Karpas-422 (cell line): ENCODE data around the gene HK1. TPM values are rescaled to one million over a fixed set of nuclear protein-coding genes. Genes with fewer than 3 reads are reported as not detected.
A peak's percentile ranks its signal among the peaks of the same experiment; 100 is the strongest.
"Not testable (repeated sequence)": the region's sequence is repeated elsewhere in the genome, so short reads cannot be mapped to it uniquely, and the experiment has no call there.

Experiments
- DNase-seq: peaks from one replicate; pipeline ENCODE4 v3.0.0-alpha.2; 2015
- H2AFZ ChIP-seq: fragments of 200-600 bp; sonication (generic); 2 replicates; pipeline ENCODE4 v1.6.1; 2014; ENCODE audit warnings: antibody characterized with exemption, low read length, mixed read lengths
- H3K27ac ChIP-seq: fragments of 200-600 bp; sonication (generic); 2 replicates; pipeline ENCODE4 v1.5.1; 2014; ENCODE audit warnings: mild to moderate bottlenecking, low read length, moderate library complexity
- H3K27me3 ChIP-seq: fragments of 200-600 bp; sonication (generic); 2 replicates; pipeline ENCODE4 v1.6.1; 2014; ENCODE audit warnings: low read length, mixed read lengths
- H3K36me3 ChIP-seq: fragments of 200-600 bp; sonication (generic); 2 replicates; pipeline ENCODE4 v1.6.1; 2014; ENCODE audit warnings: low read length, mixed read lengths; ENCODE audit not compliant: insufficient read depth
- H3K4me1 ChIP-seq: fragments of 200-600 bp; sonication (generic); 2 replicates; pipeline ENCODE4 v1.6.1; 2014; ENCODE audit warnings: mild to moderate bottlenecking, low read length, mixed read lengths
- H3K4me2 ChIP-seq: fragments of 200-600 bp; sonication (generic); 2 replicates; pipeline ENCODE4 v1.6.1; 2014; ENCODE audit warnings: low read length, low read depth, mild to moderate bottlenecking; ENCODE audit not compliant: poor library complexity, severe bottlenecking
- H3K4me3 ChIP-seq: fragments of 200-600 bp; sonication (generic); 2 replicates; pipeline ENCODE4 v1.5.1; 2014; ENCODE audit warnings: mild to moderate bottlenecking, antibody characterized with exemption, low read length, mixed read lengths
- H3K79me2 ChIP-seq: fragments of 200-600 bp; sonication (generic); 2 replicates; pipeline ENCODE4 v1.6.1; 2014; ENCODE audit warnings: mild to moderate bottlenecking, low read length, mixed read lengths
- H3K9ac ChIP-seq: fragments of 200-600 bp; sonication (generic); 2 replicates; pipeline ENCODE4 v1.6.0; 2014; ENCODE audit warnings: low read length
- H3K9me2 ChIP-seq: fragments of 200-600 bp; sonication (generic), shearing (Covaris generic); replicated peaks from 2 replicates; pipeline ENCODE4 v1.6.0; 2014; ENCODE audit warnings: mild to moderate bottlenecking, low read length, moderate library complexity; ENCODE audit not compliant: insufficient read depth
- H3K9me3 ChIP-seq: fragments of 300-700, 200-600 bp; sonication (generic); 2 replicates; pipeline ENCODE4 v1.6.1; 2014; ENCODE audit warnings: low read length, mixed read lengths
- H4K20me1 ChIP-seq: fragments of 200-600 bp; sonication (generic); 2 replicates; pipeline ENCODE4 v1.6.1; 2014; ENCODE audit warnings: mild to moderate bottlenecking, antibody characterized with exemption, low read length, low read depth; ENCODE audit not compliant: insufficient read depth
- total RNA-seq: library from RNA; depleted of rRNA; stranded (reverse); fragments of >200 nt; shearing (Covaris generic); gene quantifications from 2 replicates; pipeline ENCODE4 v1.2.3, GENCODE V29; 2014; ENCODE audit warnings: low replicate concordance

The HK1 gene
- total RNA-seq, 1 experiment from 2014 or later: 54.6 TPM

DNA sequence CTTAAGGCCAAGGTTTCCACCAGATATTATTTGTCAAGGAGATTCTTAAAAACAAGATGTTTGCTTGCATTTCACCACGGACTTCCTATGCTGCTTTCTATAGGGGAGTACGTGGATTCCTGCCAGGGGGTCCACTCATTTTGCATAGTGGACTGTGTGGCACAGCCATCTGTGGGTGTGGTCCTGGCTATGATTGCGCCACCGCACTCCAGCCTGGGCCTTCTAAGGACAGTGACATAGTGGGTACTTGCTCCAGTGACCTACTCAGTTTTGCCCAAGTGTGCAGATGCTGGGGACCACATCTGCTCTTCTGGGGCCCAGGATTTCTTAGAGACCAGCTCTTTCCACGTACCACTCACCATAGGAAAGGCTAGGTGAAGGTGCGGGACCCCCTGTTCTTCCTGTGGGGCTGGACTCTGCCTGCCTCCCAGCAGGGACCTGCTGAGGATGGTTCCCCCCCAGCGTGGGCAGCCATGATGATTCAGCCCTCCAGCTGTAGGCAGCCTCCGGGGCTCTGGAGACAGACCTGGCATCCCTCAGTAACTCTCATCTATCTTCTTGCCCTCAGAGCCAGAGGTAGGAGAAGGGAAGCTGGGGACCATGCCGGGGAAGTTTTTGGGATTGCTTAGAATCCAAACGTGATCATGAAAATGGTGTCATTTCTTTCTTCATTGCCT lies 42.9 kb downstream of the HK1 start:
- Histone ChIP-seq H3K4me3 (peak overlapping the region; percentile 78), H3K9ac (peak overlapping the region; percentile 89), H3K79me2 (peaks cover 76% of the 10 kb centered on the region), H2AFZ (no peak overlapping the region), H4K20me1 (peaks cover 22% of the 10 kb centered on the region; the same call in 1 of the 2 replicates), H3K4me2 (peak overlapping the region; percentile 69), H3K27ac (no peak overlapping the region; the same call in 1 of the 2 replicates), H3K9me3 (no peaks in the 10 kb centered on the region), H3K36me3 (no peaks in the 10 kb centered on the region), H3K4me1 (peaks cover 56% of the 10 kb centered on the region), H3K9me2 (no peaks in the 10 kb centered on the region), H3K27me3 (no peaks in the 10 kb centered on the region)
- peak; percentile 38 for DNase-seq

DNA sequence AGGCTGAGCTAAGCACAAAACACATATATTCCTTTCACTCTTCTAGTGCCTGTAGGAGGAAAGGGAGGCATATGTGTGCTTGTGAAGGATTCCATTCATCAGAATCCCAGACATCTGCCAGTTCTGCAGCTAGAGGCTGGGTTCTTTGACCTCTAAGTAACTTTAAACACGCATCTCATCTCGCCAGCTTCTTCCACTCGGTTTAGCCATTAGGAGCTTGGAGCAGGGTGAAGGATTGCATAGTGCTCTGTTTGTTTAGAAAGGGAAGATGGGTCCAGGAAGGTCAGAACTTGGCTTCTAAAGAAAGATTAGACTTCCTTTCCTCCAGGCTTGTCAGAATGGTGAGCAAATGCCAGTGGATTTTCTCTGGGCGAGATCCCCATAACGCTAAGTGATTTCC lies 43.6 kb downstream of the HK1 start:
- H3K79me2 ChIP-seq: peaks cover 82% of the 10 kb centered on the region
- H3K4me1 ChIP-seq: peaks cover 61% of the 10 kb centered on the region
- no peak overlapping the region for H3K27ac ChIP-seq
- H3K27me3 ChIP-seq: no peaks in the 10 kb centered on the region
- H3K9me2 ChIP-seq: no peaks in the 10 kb centered on the region
- peak; percentile 33 for DNase-seq
- no peak overlapping the region for H3K9ac ChIP-seq
- no peak overlapping the region for H2AFZ ChIP-seq
- no peaks in the 10 kb centered on the region for H3K9me3 ChIP-seq
- no peak overlapping the region for H3K4me2 ChIP-seq
- peaks cover 22% of the 10 kb centered on the region; the same call in 1 of the 2 replicates for H4K20me1 ChIP-seq
- no peak overlapping the region for H3K4me3 ChIP-seq
- no peaks in the 10 kb centered on the region for H3K36me3 ChIP-seq

DNA sequence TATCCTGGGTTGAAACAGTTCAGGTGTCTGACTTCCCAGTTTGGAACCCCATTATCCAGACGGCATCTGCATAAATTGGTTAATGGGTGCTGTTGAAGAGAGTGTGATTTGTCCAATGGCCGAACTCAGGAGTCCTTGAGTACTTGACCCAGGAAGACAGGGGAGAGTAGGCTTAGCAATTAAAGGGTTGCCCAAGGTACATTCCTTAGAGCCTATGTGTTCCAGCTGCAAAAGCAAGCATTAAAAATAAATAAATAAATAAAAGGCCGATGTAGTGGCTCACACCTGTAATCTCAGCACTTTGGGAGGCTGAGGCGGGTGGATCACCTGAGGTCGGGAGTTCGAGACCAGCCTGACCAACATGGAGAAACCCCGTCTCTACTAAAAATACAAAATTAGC lies 44.0 kb downstream of the HK1 start:
- H3K4me1 ChIP-seq: peaks cover 61% of the 10 kb centered on the region
- H3K4me2 ChIP-seq, H2AFZ ChIP-seq, H3K27ac ChIP-seq, H3K9ac ChIP-seq, H3K27me3 ChIP-seq, H3K36me3 ChIP-seq, H3K4me3 ChIP-seq, H3K9me2 ChIP-seq, H3K9me3 ChIP-seq: not testable (repeated sequence)
- H4K20me1 ChIP-seq: peaks cover 22% of the 10 kb centered on the region; the same call in 1 of the 2 replicates
- DNase-seq: peak; percentile 34
- H3K79me2 ChIP-seq: peaks cover 87% of the 10 kb centered on the region

DNA sequence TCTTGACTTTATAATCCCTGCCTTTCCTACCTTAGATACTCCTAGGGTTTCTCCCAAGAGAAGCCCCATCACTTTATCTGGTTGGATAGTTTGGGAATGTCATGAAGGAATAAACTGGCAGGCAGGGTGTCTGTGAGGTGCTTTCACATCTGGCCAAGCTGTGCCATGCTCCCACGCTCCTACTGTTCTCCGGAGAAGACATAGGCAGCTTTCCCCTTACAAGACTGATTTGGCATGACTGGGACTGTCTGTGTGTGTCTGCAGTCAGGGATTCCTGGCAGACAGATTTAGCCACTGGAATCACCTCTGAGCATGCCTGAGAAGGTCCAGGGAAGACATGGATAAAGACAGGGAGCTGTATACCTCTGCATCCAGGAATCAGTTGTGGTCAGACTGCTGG lies 45.3 kb downstream of the HK1 start:
- Histone ChIP-seq H3K4me1 (peaks cover 66% of the 10 kb centered on the region), H3K27me3 (no peaks in the 10 kb centered on the region), H3K9me2 (no peaks in the 10 kb centered on the region), H4K20me1 (peaks cover 22% of the 10 kb centered on the region; the same call in 1 of the 2 replicates), H3K9ac (no peak overlapping the region), H2AFZ (no peak overlapping the region), H3K4me2 (no peak overlapping the region), H3K9me3 (no peaks in the 10 kb centered on the region), H3K36me3 (no peaks in the 10 kb centered on the region), H3K79me2 (peaks cover 100% of the 10 kb centered on the region), H3K27ac (no peak overlapping the region), H3K4me3 (no peak overlapping the region)
- DNase-seq: no peak

DNA sequence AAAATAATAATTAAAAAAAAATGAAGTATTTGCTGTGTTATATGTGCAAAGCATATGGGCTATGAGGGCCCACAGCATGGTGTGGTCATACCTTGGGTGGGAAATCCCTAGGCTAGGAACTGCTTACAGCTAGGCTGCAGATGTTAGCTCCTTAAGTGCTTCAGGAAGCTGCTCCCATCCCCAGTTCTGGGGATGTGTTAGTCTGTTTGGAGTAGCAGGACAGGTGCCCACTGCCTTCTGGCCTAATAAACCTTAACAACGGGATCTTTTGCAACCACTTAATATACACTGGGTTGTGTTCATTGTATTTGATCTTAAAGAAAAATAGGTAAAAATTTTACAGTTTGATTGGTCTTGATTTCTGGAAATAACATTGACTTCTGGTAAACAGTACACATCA lies 46.3 kb downstream of the HK1 start:
- Histone ChIP-seq H4K20me1 (peaks cover 21% of the 10 kb centered on the region; the same call in 1 of the 2 replicates), H3K4me1 (peaks cover 66% of the 10 kb centered on the region)

DNA sequence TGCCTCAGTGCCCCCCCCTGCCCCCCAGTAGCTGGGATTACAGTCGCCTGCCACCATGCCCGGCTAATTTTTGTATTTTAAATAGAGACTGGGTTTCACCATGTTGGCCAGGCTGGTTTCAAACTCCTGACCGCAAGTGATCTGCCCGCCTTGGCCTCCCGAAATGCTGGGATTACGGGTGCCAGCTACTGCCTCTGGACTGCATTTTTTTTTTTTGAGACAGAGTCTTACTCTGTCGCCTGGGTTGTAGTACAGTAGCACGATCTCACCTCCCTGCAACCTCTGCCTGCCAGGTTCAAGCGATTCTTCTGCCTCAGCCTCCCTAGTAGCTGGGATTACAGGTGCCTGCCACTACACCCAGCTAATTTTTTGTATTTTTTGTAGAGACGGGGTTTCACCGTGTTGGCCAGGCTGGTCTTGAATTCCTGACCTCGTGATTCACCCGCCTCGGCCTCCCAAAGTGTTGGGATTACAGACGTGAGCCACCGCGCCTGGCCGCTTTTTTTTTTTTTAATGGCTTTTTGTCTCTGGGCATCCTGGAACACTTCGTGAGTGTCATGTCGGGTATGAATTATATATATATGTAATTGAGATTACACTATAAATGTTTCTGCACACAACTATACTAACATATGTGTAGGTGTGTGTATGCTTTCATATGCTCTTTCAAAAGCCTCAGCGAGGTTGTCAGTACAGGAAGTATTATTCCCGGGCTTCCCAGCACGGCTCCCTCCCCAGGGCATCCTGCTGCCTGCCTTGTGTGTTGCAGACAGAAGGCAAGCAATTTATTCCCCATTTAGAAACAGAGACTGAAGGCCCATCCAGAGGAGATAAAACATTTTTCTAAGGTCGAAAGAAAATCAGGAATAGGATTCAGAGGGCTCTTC lies 47.6 kb downstream of the HK1 start:
- H3K36me3 ChIP-seq, H3K4me3 ChIP-seq, H2AFZ ChIP-seq, H3K9ac ChIP-seq, H3K9me3 ChIP-seq, H3K27ac ChIP-seq, H3K9me2 ChIP-seq, H3K27me3 ChIP-seq, H4K20me1 ChIP-seq, DNase-seq: not testable (repeated sequence)
- H3K4me1 ChIP-seq: peaks cover 57% of the 10 kb centered on the region
- H3K4me2 ChIP-seq: peak overlapping the region; percentile 52
- peaks cover 100% of the 10 kb centered on the region for H3K79me2 ChIP-seq

More for the DNA sequence above, 46.3 kb downstream of the HK1 start:
- no peaks in the 10 kb centered on the region for H3K36me3 ChIP-seq
- no peak overlapping the region for H3K27ac ChIP-seq
- H3K4me3 ChIP-seq: no peak overlapping the region
- H2AFZ ChIP-seq: no peak overlapping the region
- no peaks in the 10 kb centered on the region for H3K9me2 ChIP-seq
- no peaks in the 10 kb centered on the region for H3K9me3 ChIP-seq
- H3K9ac ChIP-seq: no peak overlapping the region
- H3K4me2 ChIP-seq: no peak overlapping the region
- H3K27me3 ChIP-seq: no peaks in the 10 kb centered on the region
- DNase-seq: peak; percentile 30
- H3K79me2 ChIP-seq: peaks cover 100% of the 10 kb centered on the region

DNA sequence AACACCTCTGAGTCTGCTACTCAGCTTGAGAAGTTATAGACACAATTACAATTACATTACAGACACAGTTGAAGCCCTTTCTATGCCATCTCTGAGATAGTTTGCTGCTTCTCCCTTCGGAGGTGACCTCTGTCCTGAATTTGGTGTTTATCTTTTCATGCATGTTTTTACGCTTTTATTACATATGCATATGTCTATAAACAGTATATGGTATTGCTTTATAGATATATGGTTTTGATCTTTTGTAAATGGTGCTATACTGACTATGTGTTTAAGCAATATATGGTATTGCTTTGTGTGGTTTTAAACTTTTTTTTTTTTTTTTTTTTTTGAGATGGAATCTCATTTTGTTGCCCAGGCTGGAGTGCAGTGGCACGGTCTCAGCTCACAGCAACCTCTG lies 48.4 kb downstream of the HK1 start:
- Histone ChIP-seq H3K27ac (no peak overlapping the region), H3K4me2 (peak overlapping the region; percentile 52), H3K9me3 (no peaks in the 10 kb centered on the region)

More for the DNA sequence above, 48.4 kb downstream of the HK1 start:
- no peaks in the 10 kb centered on the region for H3K27me3 ChIP-seq
- no peaks in the 10 kb centered on the region for H4K20me1 ChIP-seq
- peaks cover 100% of the 10 kb centered on the region for H3K79me2 ChIP-seq
- H2AFZ ChIP-seq: no peak overlapping the region
- H3K9ac ChIP-seq: no peak overlapping the region
- no peaks in the 10 kb centered on the region; the same call in 1 of the 2 replicates for H3K36me3 ChIP-seq
- H3K4me3 ChIP-seq: no peak overlapping the region
- no peaks in the 10 kb centered on the region for H3K9me2 ChIP-seq
- peaks cover 49% of the 10 kb centered on the region for H3K4me1 ChIP-seq
- no peak for DNase-seq
